ENCODE measurements around the gene KCNQ1. TPM values are rescaled to one million over a fixed set of nuclear protein-coding genes. Genes with fewer than 3 reads are reported as not detected.

Gene KCNQ1
- total and polyA plus RNA-seq, 2 of the 13 experiments (the other 11 are each of a cell fraction or from before 2014, with no cell fraction given) = 0.02 to 0.08 TPM

DNA sequence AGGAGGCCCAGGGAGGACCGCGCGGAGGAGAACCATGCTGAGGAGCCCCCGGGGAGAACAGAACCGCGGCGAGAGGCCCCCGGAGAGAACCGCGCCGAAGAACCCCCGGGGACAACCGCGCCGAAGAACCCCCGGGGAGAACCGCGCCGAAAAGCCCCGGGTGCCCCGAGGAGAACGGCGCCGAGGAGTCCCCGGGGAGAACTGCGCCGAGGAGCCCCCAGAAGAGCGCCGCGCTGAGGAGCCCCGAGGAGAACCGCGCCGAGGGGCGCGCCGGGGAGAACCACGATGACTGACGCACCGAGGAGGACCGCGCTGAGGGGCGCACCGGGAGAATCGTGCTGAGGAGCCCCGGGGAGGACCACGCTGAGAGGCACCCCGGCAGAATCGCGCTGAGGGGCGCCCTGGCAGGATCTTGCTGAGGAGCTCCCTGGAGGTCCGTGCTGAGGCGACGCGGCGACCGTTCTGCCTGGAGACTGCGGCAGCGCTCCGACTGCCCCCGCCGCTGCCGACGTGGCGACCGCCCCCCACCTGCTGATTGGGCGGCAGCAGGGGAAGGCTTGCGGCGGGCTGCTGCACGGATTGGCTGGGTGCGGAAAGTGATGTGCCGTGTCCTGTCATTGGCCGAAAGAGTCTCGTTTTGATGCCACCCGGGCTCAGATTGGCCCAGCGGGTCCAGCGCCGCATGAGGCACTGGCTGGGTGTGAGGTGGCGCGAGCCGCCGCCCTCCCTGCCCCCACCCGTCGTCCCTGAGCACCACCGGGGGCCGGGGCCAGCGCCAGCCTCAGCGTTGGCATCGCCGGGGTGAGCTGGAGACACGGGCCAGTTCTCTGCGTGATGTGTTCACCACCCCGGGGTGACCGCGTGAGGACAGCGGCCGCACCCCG is 255.0 kb downstream of the KCNQ1 start, which contains the start of gene KCNQ1OT1 (continued):
- TF ChIP-seq, protein P1, sequence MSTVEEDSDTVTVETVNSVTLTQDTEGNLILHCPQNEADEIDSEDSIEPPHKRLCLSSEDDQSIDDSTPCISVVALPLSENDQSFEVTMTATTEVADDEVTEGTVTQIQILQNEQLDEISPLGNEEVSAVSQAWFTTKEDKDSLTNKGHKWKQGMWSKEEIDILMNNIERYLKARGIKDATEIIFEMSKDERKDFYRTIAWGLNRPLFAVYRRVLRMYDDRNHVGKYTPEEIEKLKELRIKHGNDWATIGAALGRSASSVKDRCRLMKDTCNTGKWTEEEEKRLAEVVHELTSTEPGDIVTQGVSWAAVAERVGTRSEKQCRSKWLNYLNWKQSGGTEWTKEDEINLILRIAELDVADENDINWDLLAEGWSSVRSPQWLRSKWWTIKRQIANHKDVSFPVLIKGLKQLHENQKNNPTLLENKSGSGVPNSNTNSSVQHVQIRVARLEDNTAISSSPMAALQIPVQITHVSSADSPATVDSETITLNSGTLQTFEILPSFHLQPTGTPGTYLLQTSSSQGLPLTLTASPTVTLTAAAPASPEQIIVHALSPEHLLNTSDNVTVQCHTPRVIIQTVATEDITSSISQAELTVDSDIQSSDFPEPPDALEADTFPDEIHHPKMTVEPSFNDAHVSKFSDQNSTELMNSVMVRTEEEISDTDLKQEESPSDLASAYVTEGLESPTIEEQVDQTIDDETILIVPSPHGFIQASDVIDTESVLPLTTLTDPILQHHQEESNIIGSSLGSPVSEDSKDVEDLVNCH (CRISPR knock-in tag; IDR thresholded peaks at IDR 0.05) = no peak
- TF ChIP-seq ZNF292 (CRISPR knock-in tag; IDR thresholded peaks at IDR 0.05; ENCODE audit: borderline replicate concordance, low read depth) (no peak), ZMAT3 (CRISPR knock-in tag; conservative IDR thresholded peaks at IDR 0.05) (peak; percentile 91), ZFP37 (CRISPR knock-in tag; IDR thresholded peaks at IDR 0.05; ENCODE audit: borderline replicate concordance) (peak; percentile 86; the same call in 1 of the 2 replicates), NPAS2 (CRISPR knock-in tag; IDR thresholded peaks at IDR 0.05; ENCODE audit: borderline replicate concordance) (no peak), PCBP1 (IDR thresholded peaks at IDR 0.05; ENCODE audit: borderline replicate concordance, low read depth, low read length) (no peak), FOSL1 (CRISPR knock-in tag; IDR thresholded peaks at IDR 0.05; ENCODE audit: borderline replicate concordance) (0 out of 2 replicates have a peak, but pooled peaks have one; percentile 46), ZNF354B (CRISPR knock-in tag; IDR thresholded peaks at IDR 0.05) (peak; percentile 93), NFRKB (IDR thresholded peaks at IDR 0.05) (no peak), PRMT3 (CRISPR knock-in tag; IDR thresholded peaks at IDR 0.05; ENCODE audit: borderline replicate concordance, low read depth) (0 out of 2 replicates have a peak, but pooled peaks have one; percentile 45), ZSCAN30 (CRISPR knock-in tag; IDR thresholded peaks at IDR 0.05) (peak; percentile 79; the same call in 1 of the 2 replicates), BCLAF1 (IDR thresholded peaks at IDR 0.05) (no peak)
- TF ChIP-seq, protein P2, sequence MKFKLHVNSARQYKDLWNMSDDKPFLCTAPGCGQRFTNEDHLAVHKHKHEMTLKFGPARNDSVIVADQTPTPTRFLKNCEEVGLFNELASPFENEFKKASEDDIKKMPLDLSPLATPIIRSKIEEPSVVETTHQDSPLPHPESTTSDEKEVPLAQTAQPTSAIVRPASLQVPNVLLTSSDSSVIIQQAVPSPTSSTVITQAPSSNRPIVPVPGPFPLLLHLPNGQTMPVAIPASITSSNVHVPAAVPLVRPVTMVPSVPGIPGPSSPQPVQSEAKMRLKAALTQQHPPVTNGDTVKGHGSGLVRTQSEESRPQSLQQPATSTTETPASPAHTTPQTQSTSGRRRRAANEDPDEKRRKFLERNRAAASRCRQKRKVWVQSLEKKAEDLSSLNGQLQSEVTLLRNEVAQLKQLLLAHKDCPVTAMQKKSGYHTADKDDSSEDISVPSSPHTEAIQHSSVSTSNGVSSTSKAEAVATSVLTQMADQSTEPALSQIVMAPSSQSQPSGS (CRISPR knock-in tag; IDR thresholded peaks at IDR 0.05) = peak; percentile 87
- TF ChIP-seq, protein P3, sequence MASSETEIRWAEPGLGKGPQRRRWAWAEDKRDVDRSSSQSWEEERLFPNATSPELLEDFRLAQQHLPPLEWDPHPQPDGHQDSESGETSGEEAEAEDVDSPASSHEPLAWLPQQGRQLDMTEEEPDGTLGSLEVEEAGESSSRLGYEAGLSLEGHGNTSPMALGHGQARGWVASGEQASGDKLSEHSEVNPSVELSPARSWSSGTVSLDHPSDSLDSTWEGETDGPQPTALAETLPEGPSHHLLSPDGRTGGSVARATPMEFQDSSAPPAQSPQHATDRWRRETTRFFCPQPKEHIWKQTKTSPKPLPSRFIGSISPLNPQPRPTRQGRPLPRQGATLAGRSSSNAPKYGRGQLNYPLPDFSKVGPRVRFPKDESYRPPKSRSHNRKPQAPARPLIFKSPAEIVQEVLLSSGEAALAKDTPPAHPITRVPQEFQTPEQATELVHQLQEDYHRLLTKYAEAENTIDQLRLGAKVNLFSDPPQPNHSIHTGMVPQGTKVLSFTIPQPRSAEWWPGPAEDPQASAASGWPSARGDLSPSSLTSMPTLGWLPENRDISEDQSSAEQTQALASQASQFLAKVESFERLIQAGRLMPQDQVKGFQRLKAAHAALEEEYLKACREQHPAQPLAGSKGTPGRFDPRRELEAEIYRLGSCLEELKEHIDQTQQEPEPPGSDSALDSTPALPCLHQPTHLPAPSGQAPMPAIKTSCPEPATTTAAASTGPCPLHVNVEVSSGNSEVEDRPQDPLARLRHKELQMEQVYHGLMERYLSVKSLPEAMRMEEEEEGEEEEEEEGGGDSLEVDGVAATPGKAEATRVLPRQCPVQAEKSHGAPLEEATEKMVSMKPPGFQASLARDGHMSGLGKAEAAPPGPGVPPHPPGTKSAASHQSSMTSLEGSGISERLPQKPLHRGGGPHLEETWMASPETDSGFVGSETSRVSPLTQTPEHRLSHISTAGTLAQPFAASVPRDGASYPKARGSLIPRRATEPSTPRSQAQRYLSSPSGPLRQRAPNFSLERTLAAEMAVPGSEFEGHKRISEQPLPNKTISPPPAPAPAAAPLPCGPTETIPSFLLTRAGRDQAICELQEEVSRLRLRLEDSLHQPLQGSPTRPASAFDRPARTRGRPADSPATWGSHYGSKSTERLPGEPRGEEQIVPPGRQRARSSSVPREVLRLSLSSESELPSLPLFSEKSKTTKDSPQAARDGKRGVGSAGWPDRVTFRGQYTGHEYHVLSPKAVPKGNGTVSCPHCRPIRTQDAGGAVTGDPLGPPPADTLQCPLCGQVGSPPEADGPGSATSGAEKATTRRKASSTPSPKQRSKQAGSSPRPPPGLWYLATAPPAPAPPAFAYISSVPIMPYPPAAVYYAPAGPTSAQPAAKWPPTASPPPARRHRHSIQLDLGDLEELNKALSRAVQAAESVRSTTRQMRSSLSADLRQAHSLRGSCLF (CRISPR knock-in tag; IDR thresholded peaks at IDR 0.05; ENCODE audit: borderline replicate concordance) = peak; percentile 66; the same call in 1 of the 2 replicates
- TF ChIP-seq, protein P4, sequence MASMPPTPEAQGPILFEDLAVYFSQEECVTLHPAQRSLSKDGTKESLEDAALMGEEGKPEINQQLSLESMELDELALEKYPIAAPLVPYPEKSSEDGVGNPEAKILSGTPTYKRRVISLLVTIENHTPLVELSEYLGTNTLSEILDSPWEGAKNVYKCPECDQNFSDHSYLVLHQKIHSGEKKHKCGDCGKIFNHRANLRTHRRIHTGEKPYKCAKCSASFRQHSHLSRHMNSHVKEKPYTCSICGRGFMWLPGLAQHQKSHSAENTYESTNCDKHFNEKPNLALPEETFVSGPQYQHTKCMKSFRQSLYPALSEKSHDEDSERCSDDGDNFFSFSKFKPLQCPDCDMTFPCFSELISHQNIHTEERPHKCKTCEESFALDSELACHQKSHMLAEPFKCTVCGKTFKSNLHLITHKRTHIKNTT (CRISPR knock-in tag; IDR thresholded peaks at IDR 0.05) = no peak

Measured in HepG2 (cell line).